Measurements from ENCODE around the gene GNAT2. TPM values are rescaled to one million over a fixed set of nuclear protein-coding genes. Genes with fewer than 3 reads are reported as not detected.

GNAT2 gene
- polyA plus RNA-seq, 1 donor = not detected

DNA sequence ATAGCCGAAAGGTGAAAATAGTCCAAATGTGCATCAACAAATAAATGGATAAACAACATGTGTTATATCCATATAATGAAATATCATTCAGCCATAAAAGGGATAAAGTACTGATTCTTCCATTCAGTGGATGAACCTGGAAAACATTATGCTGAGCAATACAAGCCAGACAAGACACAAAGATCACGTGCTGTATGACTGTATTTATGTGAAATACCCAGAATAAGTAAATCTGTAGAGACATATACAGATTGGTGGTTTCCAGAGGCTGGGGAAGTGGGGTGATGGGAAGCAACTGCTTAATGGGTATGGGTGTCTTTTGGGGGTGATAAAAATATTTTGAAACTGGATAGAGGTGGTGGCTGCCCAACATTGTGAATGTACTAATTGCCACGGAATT lies 23.2 kb upstream of the GNAT2 start:
- no peaks in the 10 kb centered on the region for H3K36me3 ChIP-seq (ENCODE audit: control insufficient read depth, insufficient read depth, low read length)
- 93% methylated on average over 2 of the region's 3 CpGs for WGBS (ENCODE audit: insufficient coverage, low lambda C conversion rate)
- no peaks in the 10 kb centered on the region for H3K27me3 ChIP-seq (ENCODE audit: control insufficient read depth, insufficient read depth, low read length)
- H3K4me1 ChIP-seq (ENCODE audit: control insufficient read depth, insufficient read depth, low read length) = peaks cover 5% of the 10 kb centered on the region
- no peak for DNase-seq
- H3K27ac ChIP-seq (ENCODE audit: low read length) = no peak overlapping the region
- H3K9me3 ChIP-seq (ENCODE audit: control insufficient read depth, low read depth, low read length) = no peaks in the 10 kb centered on the region
- H3K4me3 ChIP-seq (ENCODE audit: low read length) = no peak overlapping the region

DNA sequence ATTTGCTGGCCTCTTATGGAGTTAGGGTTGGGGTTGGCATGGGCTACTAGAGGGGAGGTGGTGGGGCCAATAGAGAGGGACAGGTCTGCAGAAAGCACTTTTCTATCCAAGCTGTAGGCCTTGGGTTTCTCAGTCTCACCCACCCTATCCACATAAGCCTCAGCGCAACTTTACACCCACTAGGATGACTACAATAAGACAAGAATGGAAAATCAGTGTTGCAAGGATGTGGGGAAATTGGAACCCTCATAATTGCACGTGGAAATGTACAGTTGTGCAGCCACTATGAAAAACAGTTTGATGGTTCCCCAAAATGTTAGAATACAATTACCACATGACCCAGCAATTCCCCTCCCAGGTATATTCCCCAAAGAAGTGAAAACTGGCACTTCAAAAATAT lies 22.4 kb upstream of the GNAT2 start:
- Histone ChIP-seq H3K9me3 (ENCODE audit: control insufficient read depth, low read depth, low read length) (no peaks in the 10 kb centered on the region), H3K27me3 (ENCODE audit: control insufficient read depth, insufficient read depth, low read length) (no peaks in the 10 kb centered on the region), H3K36me3 (ENCODE audit: control insufficient read depth, insufficient read depth, low read length) (no peaks in the 10 kb centered on the region), H3K4me3 (ENCODE audit: low read length) (no peak overlapping the region), H3K27ac (ENCODE audit: low read length) (no peak overlapping the region), H3K4me1 (ENCODE audit: control insufficient read depth, insufficient read depth, low read length) (peaks cover 5% of the 10 kb centered on the region)
- no CpG with 5 or more reads among the region's 2 CpGs for WGBS (ENCODE audit: insufficient coverage, low lambda C conversion rate)
- no peak for DNase-seq

DNA sequence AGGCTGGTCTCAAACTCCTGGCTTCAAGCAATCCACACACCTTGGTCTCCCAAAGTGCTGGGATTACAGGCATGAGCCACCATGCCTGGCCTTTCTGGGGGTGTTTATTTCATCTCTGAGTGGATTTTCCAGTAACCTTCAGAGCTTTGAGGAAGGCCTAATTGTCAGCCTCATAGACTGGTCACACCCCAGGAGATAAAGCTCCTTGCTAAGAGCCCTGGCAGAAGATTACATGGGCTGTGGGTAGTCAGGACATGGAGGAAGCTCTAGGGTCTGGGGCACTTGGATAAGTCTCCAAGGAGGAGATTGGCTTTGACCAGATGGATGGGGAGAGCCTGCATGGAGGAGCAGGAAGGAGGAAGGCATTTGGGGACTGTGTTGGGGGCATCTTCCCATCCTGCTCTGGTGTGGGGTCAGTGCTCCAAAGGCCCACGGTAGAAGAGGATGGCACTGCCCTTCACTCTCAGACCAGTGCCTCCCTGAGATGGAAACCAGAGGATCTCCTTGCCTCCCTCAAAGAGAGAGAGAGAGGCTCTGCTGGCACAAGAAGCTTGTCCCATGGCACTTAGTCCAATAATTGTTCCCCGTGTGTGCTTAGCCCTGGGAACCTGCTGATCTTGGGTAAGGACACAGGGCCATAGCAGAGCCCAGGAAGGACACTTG lies 21.8 kb upstream of the GNAT2 start:
- WGBS (ENCODE audit: insufficient coverage, low lambda C conversion rate) = no CpG with 5 or more reads among the region's 2 CpGs
- no peak overlapping the region for H3K4me3 ChIP-seq (ENCODE audit: low read length)

DNA sequence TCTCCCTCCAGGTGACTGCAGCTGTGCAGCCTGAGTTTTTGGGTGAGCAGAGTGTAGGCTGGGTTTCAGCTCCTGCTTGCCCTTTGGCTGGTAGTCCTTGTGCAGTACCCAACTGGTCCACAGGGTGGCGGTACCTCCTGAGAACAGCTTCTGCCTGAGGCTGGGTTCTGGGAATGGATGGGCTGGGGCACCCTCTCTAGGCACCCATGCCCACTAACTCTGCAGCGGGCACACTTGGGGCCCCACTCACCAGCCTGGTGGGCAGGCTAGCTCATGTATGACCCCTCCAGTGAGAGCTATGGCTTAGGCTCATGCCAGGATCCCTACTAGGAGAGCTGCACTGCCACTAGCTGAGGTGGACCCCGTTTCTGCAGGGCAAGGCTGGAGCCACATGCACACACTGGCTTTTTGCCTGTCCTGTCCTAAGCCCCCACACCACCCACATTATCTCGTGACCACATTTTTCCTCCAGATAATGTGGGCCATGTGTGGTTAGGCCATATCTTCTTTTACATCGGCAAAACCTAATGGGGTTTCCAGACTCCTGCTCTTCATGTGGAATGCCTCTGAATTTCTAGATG lies 21.0 kb upstream of the GNAT2 start:
- DNase-seq = peak in 1 of 2 donors; percentile 55
- H3K9me3 ChIP-seq (ENCODE audit: control insufficient read depth, low read depth, low read length) = no peaks in the 10 kb centered on the region
- H3K4me3 ChIP-seq (ENCODE audit: low read length) = no peak overlapping the region
- H3K27me3 ChIP-seq (ENCODE audit: control insufficient read depth, insufficient read depth, low read length) = no peaks in the 10 kb centered on the region
- H3K4me1 ChIP-seq (ENCODE audit: control insufficient read depth, insufficient read depth, low read length) = peaks cover 11% of the 10 kb centered on the region
- no peak overlapping the region for H3K27ac ChIP-seq (ENCODE audit: low read length)
- WGBS (ENCODE audit: insufficient coverage, low lambda C conversion rate) = no CpG with 5 or more reads among the region's 5 CpGs
- no peaks in the 10 kb centered on the region for H3K36me3 ChIP-seq (ENCODE audit: control insufficient read depth, insufficient read depth, low read length)

More for the DNA sequence above, 21.8 kb upstream of the GNAT2 start:
- no peak for DNase-seq
- H3K27me3 ChIP-seq (ENCODE audit: control insufficient read depth, insufficient read depth, low read length) = no peaks in the 10 kb centered on the region
- no peaks in the 10 kb centered on the region for H3K9me3 ChIP-seq (ENCODE audit: control insufficient read depth, low read depth, low read length)
- H3K36me3 ChIP-seq (ENCODE audit: control insufficient read depth, insufficient read depth, low read length) = no peaks in the 10 kb centered on the region
- no peak overlapping the region for H3K27ac ChIP-seq (ENCODE audit: low read length)
- H3K4me1 ChIP-seq (ENCODE audit: control insufficient read depth, insufficient read depth, low read length) = peaks cover 6% of the 10 kb centered on the region

DNA sequence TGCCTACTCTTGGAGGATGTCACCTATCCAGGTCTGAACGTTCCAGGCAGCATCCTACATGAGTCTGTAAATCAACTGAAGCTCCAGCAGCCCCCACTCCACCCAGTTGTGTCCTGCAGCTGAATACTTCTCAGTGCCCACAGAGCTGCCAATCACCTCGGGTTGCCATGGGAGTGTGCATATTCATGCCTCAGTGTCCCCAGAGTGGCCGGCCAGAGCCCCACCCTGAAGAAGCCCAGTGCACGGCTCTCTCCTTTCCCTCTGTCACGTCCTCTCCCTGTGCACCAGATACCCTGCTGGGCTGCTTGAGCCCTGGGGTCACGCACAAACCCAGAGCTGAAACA lies 20.4 kb upstream of the GNAT2 start:
- Histone ChIP-seq H3K27me3 (ENCODE audit: control insufficient read depth, insufficient read depth, low read length) (no peaks in the 10 kb centered on the region), H3K4me3 (ENCODE audit: low read length) (no peak overlapping the region), H3K36me3 (ENCODE audit: control insufficient read depth, insufficient read depth, low read length) (no peaks in the 10 kb centered on the region), H3K4me1 (ENCODE audit: control insufficient read depth, insufficient read depth, low read length) (peaks cover 11% of the 10 kb centered on the region), H3K27ac (ENCODE audit: low read length) (no peak overlapping the region), H3K9me3 (ENCODE audit: control insufficient read depth, low read depth, low read length) (no peaks in the 10 kb centered on the region)
- no peak for DNase-seq
- WGBS (ENCODE audit: insufficient coverage, low lambda C conversion rate) = no CpG with 5 or more reads among the region's 6 CpGs

GRCh38 chr1:109639063-109639840 lies 19.8 kb upstream of the GNAT2 start:
- H3K27ac ChIP-seq (ENCODE audit: low read length) = no peak overlapping the region
- no peaks in the 10 kb centered on the region for H3K36me3 ChIP-seq (ENCODE audit: control insufficient read depth, insufficient read depth, low read length)
- no peaks in the 10 kb centered on the region for H3K27me3 ChIP-seq (ENCODE audit: control insufficient read depth, insufficient read depth, low read length)
- peaks cover 11% of the 10 kb centered on the region for H3K4me1 ChIP-seq (ENCODE audit: control insufficient read depth, insufficient read depth, low read length)
- no peak overlapping the region for H3K4me3 ChIP-seq (ENCODE audit: low read length)
- H3K9me3 ChIP-seq (ENCODE audit: control insufficient read depth, low read depth, low read length) = no peaks in the 10 kb centered on the region
- DNase-seq = no peak
- no CpG with 5 or more reads among the region's 9 CpGs for WGBS (ENCODE audit: insufficient coverage, low lambda C conversion rate)

DNA sequence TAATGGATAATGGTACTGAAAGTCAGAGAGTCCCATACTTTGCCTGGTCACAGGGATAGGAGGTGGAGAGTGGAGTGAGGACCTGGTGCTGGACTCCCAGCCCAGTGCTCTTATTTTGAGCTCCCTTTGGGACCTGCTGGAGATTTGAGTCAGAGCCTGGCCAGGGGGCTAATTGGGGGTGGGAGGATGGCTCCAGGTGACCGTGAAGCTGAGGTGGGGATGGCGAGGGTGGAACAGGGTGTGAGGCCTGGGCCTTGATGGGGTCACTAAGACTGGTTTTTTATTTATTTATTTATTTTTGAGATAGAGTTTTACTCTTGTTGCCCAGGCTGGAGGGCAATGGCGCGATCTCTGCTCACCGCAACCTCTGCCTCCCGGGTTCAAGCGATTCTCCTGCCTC lies 18.0 kb upstream of the GNAT2 start:
- no peaks in the 10 kb centered on the region for H3K9me3 ChIP-seq (ENCODE audit: control insufficient read depth, low read depth, low read length)
- peaks cover 8% of the 10 kb centered on the region for H3K4me1 ChIP-seq (ENCODE audit: control insufficient read depth, insufficient read depth, low read length)
- DNase-seq = no peak
- H3K27ac ChIP-seq (ENCODE audit: low read length) = no peak overlapping the region
- WGBS (ENCODE audit: insufficient coverage, low lambda C conversion rate) = no CpG with 5 or more reads among the region's 7 CpGs
- peaks cover 3% of the 10 kb centered on the region for H3K36me3 ChIP-seq (ENCODE audit: control insufficient read depth, insufficient read depth, low read length)
- no peaks in the 10 kb centered on the region for H3K27me3 ChIP-seq (ENCODE audit: control insufficient read depth, insufficient read depth, low read length)
- H3K4me3 ChIP-seq (ENCODE audit: low read length) = no peak overlapping the region

GRCh38 chr1:109636201-109636952 lies 17.0 kb upstream of the GNAT2 start:
- WGBS (ENCODE audit: insufficient coverage, low lambda C conversion rate) = no CpG with 5 or more reads among the region's 9 CpGs
- no peak overlapping the region for H3K27ac ChIP-seq (ENCODE audit: low read length)
- no peak overlapping the region for H3K4me3 ChIP-seq (ENCODE audit: low read length)
- H3K9me3 ChIP-seq (ENCODE audit: control insufficient read depth, low read depth, low read length) = no peaks in the 10 kb centered on the region
- peak in 1 of 2 donors; percentile 72 for DNase-seq
- peaks cover 8% of the 10 kb centered on the region for H3K4me1 ChIP-seq (ENCODE audit: control insufficient read depth, insufficient read depth, low read length)
- H3K27me3 ChIP-seq (ENCODE audit: control insufficient read depth, insufficient read depth, low read length) = no peaks in the 10 kb centered on the region
- peaks cover 12% of the 10 kb centered on the region for H3K36me3 ChIP-seq (ENCODE audit: control insufficient read depth, insufficient read depth, low read length)

GRCh38 chr1:109635862-109636200 lies 16.4 kb upstream of the GNAT2 start:
- DNase-seq = no peak
- H3K4me3 ChIP-seq (ENCODE audit: low read length) = no peak overlapping the region
- no peaks in the 10 kb centered on the region for H3K9me3 ChIP-seq (ENCODE audit: control insufficient read depth, low read depth, low read length)
- no peaks in the 10 kb centered on the region for H3K27me3 ChIP-seq (ENCODE audit: control insufficient read depth, insufficient read depth, low read length)
- H3K4me1 ChIP-seq (ENCODE audit: control insufficient read depth, insufficient read depth, low read length) = peaks cover 8% of the 10 kb centered on the region
- no CpG with 5 or more reads among the region's 2 CpGs for WGBS (ENCODE audit: insufficient coverage, low lambda C conversion rate)
- H3K36me3 ChIP-seq (ENCODE audit: control insufficient read depth, insufficient read depth, low read length) = peaks cover 17% of the 10 kb centered on the region
- H3K27ac ChIP-seq (ENCODE audit: low read length) = no peak overlapping the region
